H1 (cell line): ENCODE data around the gene POLA1. TPM values are rescaled to one million over a fixed set of nuclear protein-coding genes. Genes with fewer than 3 reads are reported as not detected.

Source experiments
- CTCF ChIA-PET: fragments of 300-600 bp; sonication (Branson Sonifier 250); formaldehyde crosslinking; loops from one replicate; lab custom pipeline; 2021; ENCODE audit not compliant: partially characterized antibody; lab: Charles Lee
- POLR2A ChIA-PET: fragments of 300-600 bp; sonication (Branson Sonifier 250); formaldehyde crosslinking; loops from one replicate; lab custom pipeline; 2021; ENCODE audit warnings: inconsistent platforms; ENCODE audit not compliant: partially characterized antibody; lab: Charles Lee
- DNase-seq, 2 experiments: peaks; one replicate each; pipeline versions ENCODE4 v3.0.0 to v3.0.0-alpha.2; 2010 to 2022; ENCODE audit warnings: low spot score in 2 of 2, low read depth in 1 of 2, mixed read lengths in 1 of 2
- FAIRE-seq: peaks from 2 replicates; lab custom pipeline; 2011; peaks lifted over from hg19 to GRCh38; lab: Jason Lieb, UNC
- H2AFZ ChIP-seq: 2 replicates; pipeline ENCODE4 v1.8.1; 2012; ENCODE audit warnings: low read length, inconsistent platforms
- H2AK5ac ChIP-seq: 2 replicates; pipeline ENCODE4 v1.6.1; 2013; ENCODE audit warnings: low read depth, low read length
- H2BK120ac ChIP-seq: replicated peaks from 2 replicates; pipeline ENCODE3; 2013; ENCODE audit warnings: low read depth, low read length, inconsistent platforms
- H2BK12ac ChIP-seq: 2 replicates; pipeline ENCODE4 v1.6.1; 2013; ENCODE audit warnings: low read depth, low read length
- H2BK15ac ChIP-seq: 2 replicates; pipeline ENCODE4 v1.6.1; 2013; ENCODE audit warnings: low read length
- H2BK20ac ChIP-seq: 2 replicates; pipeline ENCODE4 v1.6.1; 2013; ENCODE audit warnings: low read length
- H2BK5ac ChIP-seq: 2 replicates; pipeline ENCODE4 v1.6.1; 2013; ENCODE audit warnings: low read depth, low read length
- H3K14ac ChIP-seq: 2 replicates; pipeline ENCODE4 v1.6.1; 2013; ENCODE audit warnings: inconsistent platforms; ENCODE audit not compliant: insufficient read length
- H3K18ac ChIP-seq: 2 replicates; pipeline ENCODE4 v1.6.1; 2013; ENCODE audit warnings: low read length; ENCODE audit errors: extremely low read depth
- H3K23ac ChIP-seq: 2 replicates; pipeline ENCODE4 v1.6.1; 2013; ENCODE audit warnings: inconsistent platforms; ENCODE audit not compliant: insufficient read length
- H3K23me2 ChIP-seq: 2 replicates; pipeline ENCODE4 v1.6.1; 2013; ENCODE audit warnings: low read depth, low read length
- H3K27ac ChIP-seq: 2 replicates; pipeline ENCODE4 v1.6.1; 2011; ENCODE audit warnings: low read depth, low read length, inconsistent platforms
- H3K27me3 ChIP-seq, 4 experiments: replicated peaks in 1 of 4; 1 replicate in 1 of 4; 2 replicates in 3 of 4; pipeline versions ENCODE4 v1.6.1 to v1.8.1; 2011 to 2013; ENCODE audit warnings: low read length in 3 of 4, mild to moderate bottlenecking in 3 of 4, inconsistent platforms in 2 of 4, mixed read lengths in 2 of 4, moderate library complexity in 1 of 4; ENCODE audit not compliant: control insufficient read depth in 3 of 4, insufficient read depth in 3 of 4; ENCODE audit errors: extremely low read depth in 1 of 4
- H3K36me3 ChIP-seq, 4 experiments: 2 replicates each; pipeline versions ENCODE4 v1.6.1 to v1.8.1; 2011 to 2013; ENCODE audit warnings: mild to moderate bottlenecking in 4 of 4, low read length in 3 of 4, moderate library complexity in 2 of 4, control low read depth in 1 of 4, inconsistent platforms in 1 of 4; ENCODE audit not compliant: insufficient read depth in 4 of 4, control insufficient read depth in 2 of 4
- H3K4ac ChIP-seq: replicated peaks from 2 replicates; pipeline ENCODE3; 2013; ENCODE audit warnings: low read length, low read depth, mixed read lengths, inconsistent platforms; ENCODE audit not compliant: insufficient read length
- H3K4me1 ChIP-seq, 4 experiments: replicated peaks in 1 of 4; 1 replicate in 1 of 4; 2 replicates in 3 of 4; pipeline versions ENCODE4 v1.6.1 to v1.8.1; 2011 to 2013; ENCODE audit warnings: low read length in 3 of 4, inconsistent platforms in 2 of 4, mixed read lengths in 1 of 4; ENCODE audit not compliant: insufficient read depth in 4 of 4, control insufficient read depth in 3 of 4
- H3K4me2 ChIP-seq, 2 experiments: 2 replicates each; pipeline versions ENCODE4 v1.6.1 to v1.8.1; 2011 to 2013; ENCODE audit warnings: low read depth in 2 of 2, low read length in 2 of 2, control low read depth in 1 of 2, inconsistent platforms in 1 of 2, mild to moderate bottlenecking in 1 of 2; ENCODE audit not compliant: insufficient read depth in 1 of 2
- H3K4me3 ChIP-seq, 4 experiments: fragments of 200-600, 300-600 bp in 1 of 4; sonication (generic), shearing (Covaris generic), sonication (Bioruptor Twin) in 1 of 4; 2 replicates each; pipeline versions ENCODE4 v1.5.1 to v1.8.1; 2011 to 2016; ENCODE audit warnings: low read length in 4 of 4, low read depth in 3 of 4, control low read depth in 2 of 4, inconsistent platforms in 2 of 4, mild to moderate bottlenecking in 2 of 4, mixed read lengths in 1 of 4, moderate library complexity in 1 of 4; ENCODE audit not compliant: insufficient read depth in 2 of 4; ENCODE audit errors: extremely low read depth in 1 of 4
- H3K56ac ChIP-seq: replicated peaks from 2 replicates; pipeline ENCODE3; 2013; ENCODE audit warnings: low read depth, mild to moderate bottlenecking, mixed read lengths, low read length, inconsistent platforms; ENCODE audit not compliant: insufficient read length
- H3K79me1 ChIP-seq: 2 replicates; pipeline ENCODE4 v1.6.1; 2013; ENCODE audit warnings: low read depth, low read length, control low read depth
- H3K79me2 ChIP-seq, 2 experiments: 2 replicates each; pipeline versions ENCODE4 v1.6.1 to v1.8.1; 2012 to 2013; ENCODE audit warnings: low read length in 2 of 2, mild to moderate bottlenecking in 2 of 2, inconsistent platforms in 1 of 2; ENCODE audit not compliant: insufficient read depth in 2 of 2, control insufficient read depth in 1 of 2
- H3K9ac ChIP-seq, 4 experiments: replicated peaks in 1 of 4; 1 replicate in 1 of 4; 2 replicates in 3 of 4; pipeline versions ENCODE4 v1.6.1 to v1.8.1; 2011 to 2013; ENCODE audit warnings: low read depth in 3 of 4, low read length in 3 of 4, control low read depth in 2 of 4, mild to moderate bottlenecking in 2 of 4, moderate library complexity in 2 of 4, inconsistent platforms in 1 of 4; ENCODE audit errors: extremely low read depth in 1 of 4
- H3K9me3 ChIP-seq, 2 experiments: 2 replicates each; pipeline versions ENCODE4 v1.6.1 to v1.8.1; 2012 to 2013; ENCODE audit warnings: mild to moderate bottlenecking in 2 of 2, moderate library complexity in 2 of 2, control low read depth in 1 of 2, inconsistent platforms in 1 of 2, low read depth in 1 of 2, low read length in 1 of 2, mixed read lengths in 1 of 2; ENCODE audit not compliant: insufficient read depth in 2 of 2
- H4K20me1 ChIP-seq, 2 experiments: replicated peaks in 1 of 2; 2 replicates each; pipeline versions ENCODE3 to v1.8.1; 2011 to 2013; ENCODE audit warnings: inconsistent platforms in 2 of 2, low read length in 2 of 2, mild to moderate bottlenecking in 1 of 2; ENCODE audit not compliant: insufficient read depth in 2 of 2, control insufficient read depth in 1 of 2
- H4K5ac ChIP-seq: 2 replicates; pipeline ENCODE4 v1.6.1; 2013; ENCODE audit warnings: low read length, low read depth, mixed read lengths, inconsistent platforms; ENCODE audit not compliant: insufficient read length
- H4K8ac ChIP-seq: 2 replicates; pipeline ENCODE4 v1.8.0; 2013; ENCODE audit warnings: mild to moderate bottlenecking, moderate library complexity, low read length, inconsistent platforms; ENCODE audit not compliant: insufficient read depth; ENCODE audit errors: extremely low read depth
- H4K91ac ChIP-seq: replicated peaks from 2 replicates; pipeline ENCODE3; 2013; ENCODE audit warnings: low read length, mixed read lengths, inconsistent platforms; ENCODE audit not compliant: insufficient read length
- CTBP2 ChIP-seq: IDR thresholded peaks from 2 replicates; pipeline ENCODE4 v1.7.0; 2011; ENCODE audit warnings: borderline replicate concordance, mild to moderate bottlenecking, moderate library complexity, mixed read lengths, low read length; ENCODE audit not compliant: insufficient read depth, insufficient read length
- HDAC6 ChIP-seq: IDR thresholded peaks from one replicate; pipeline ENCODE4 v1.7.1; 2012; ENCODE audit warnings: low read depth, mild to moderate bottlenecking, inconsistent platforms, low read length, moderate library complexity
- KDM1A ChIP-seq: fragments of 200-600, 300-600 bp; sonication (generic); IDR thresholded peaks from 2 replicates; pipeline ENCODE4 v1.7.1; 2016; ENCODE audit warnings: mild to moderate bottlenecking, low read length, borderline replicate concordance
- KDM4A ChIP-seq: IDR thresholded peaks from one replicate; pipeline ENCODE4 v1.7.1; 2012; ENCODE audit warnings: low read depth, mild to moderate bottlenecking, moderate library complexity, low read length, inconsistent platforms; ENCODE audit not compliant: severe bottlenecking
- NRF1 ChIP-seq: IDR thresholded peaks from 2 replicates; pipeline ENCODE4 v1.6.1; 2011; ENCODE audit warnings: mild to moderate bottlenecking, low read depth, low read length, improper control_type of control experiment
- SAP30 ChIP-seq: fragments of 300-600 bp; sonication (generic); IDR thresholded peaks from 2 replicates; pipeline ENCODE4 v1.7.1; 2012; ENCODE audit warnings: low read length, moderate library complexity, mild to moderate bottlenecking, inconsistent platforms; ENCODE audit not compliant: insufficient read depth, insufficient replicate concordance
- SP2 ChIP-seq: IDR thresholded peaks from 2 replicates; pipeline ENCODE4 v1.6.1; 2012; ENCODE audit warnings: mild to moderate bottlenecking, low read length, inconsistent platforms
- SP4 ChIP-seq: IDR thresholded peaks from 2 replicates; pipeline ENCODE4 v1.6.1; 2012; ENCODE audit warnings: low read length, inconsistent platforms
- SRF ChIP-seq: IDR thresholded peaks from 2 replicates; pipeline ENCODE4 v1.6.1; 2011; ENCODE audit warnings: mild to moderate bottlenecking, low read depth, low read length, moderate library complexity
- ZNF274 ChIP-seq: IDR thresholded peaks from 2 replicates; pipeline ENCODE4 v1.7.0; 2012; ENCODE audit warnings: low read length, borderline replicate concordance; ENCODE audit errors: extremely low read depth
- WGBS, 2 experiments: shearing (Covaris generic) in 1 of 2; methylation state at CpG; one replicate each; pipeline versions ENCODE4 v1.1.6 to v1.1.7; 2013 to 2015; ENCODE audit warnings: low lambda C conversion rate in 2 of 2, mixed read lengths in 2 of 2, inconsistent platforms in 1 of 2, low coverage in 1 of 2, missing lambda C conversion rate in 1 of 2; ENCODE audit not compliant: insufficient replicate concordance in 2 of 2, insufficient coverage in 1 of 2, insufficient read length in 1 of 2; ENCODE audit errors: extremely low coverage in 1 of 2, missing lambda C conversion rate in 1 of 2; 5-methylcytosine and 5-hydroxymethylcytosine counted together
- polyA plus RNA-seq, 7 experiments: library from polyadenylated mRNA; depleted of rRNA in 3 of 7; stranded (reverse) in 5 of 7; unstranded in 2 of 7; fragments of >200 nt in 5 of 7; fragments of 200-250 nt in 2 of 7; gene quantifications; 1 replicate in 5 of 7; 2 replicates in 1 of 7; 4 replicates in 1 of 7; pipeline versions ENCODE4 v1.2.1 to v1.2.3, GENCODE V29; 2011 to 2013; ENCODE audit warnings: missing spikeins in 2 of 7, mixed read lengths in 2 of 7
- total RNA-seq: library from RNA; stranded (reverse); fragmentation: NEBNext Ultra II Directional; extraction: Animal tissue kit (Norgen Biotek cat#: 25700); gene quantifications from 2 replicates; pipeline ENCODE4 v1.2.1, GENCODE V29; 2021
- TF ChIP-seq, protein P1 (sequence below): IDR thresholded peaks from 2 replicates; pipeline ENCODE4 v1.6.1; 2012; ENCODE audit warnings: inconsistent platforms
- TF ChIP-seq, protein P2 (sequence below): IDR thresholded peaks from 2 replicates; pipeline ENCODE4 v1.6.1; 2012; ENCODE audit warnings: inconsistent platforms

POLA1 gene
- total and polyA plus RNA-seq, 2 of the 8 experiments (the other 6 are each of a cell fraction or from before 2014, with no cell fraction given) = 5.6 to 34.9 TPM

- no peak overlapping the region for H2BK5ac ChIP-seq
- ChIA-PET POLR2A (no interaction called here), CTCF (interaction anchor here (0.6 kb wide), 1 partner anchor 389 kb away, joined by 3 read pairs; no protein-coding TSS in a partner anchor)
- no peak overlapping the region for H3K18ac ChIP-seq
- H3K9ac ChIP-seq = no peak overlapping the region
- H3K4me1 ChIP-seq = no peaks in the 10 kb centered on the region
- H4K20me1 ChIP-seq = no peaks in the 10 kb centered on the region
- H3K79me1 ChIP-seq = no peaks in the 10 kb centered on the region
- no peak overlapping the region for H2AFZ ChIP-seq
- no peak overlapping the region for H4K5ac ChIP-seq
- DNase-seq = no peak
- no peak overlapping the region for H4K91ac ChIP-seq
- no peak overlapping the region for H3K56ac ChIP-seq
- no peak overlapping the region for H3K23ac ChIP-seq
- WGBS, 2 experiments = 89 to 100% methylated on average over 1 to 2 of the region's 2 CpGs
- no peak overlapping the region for H2AK5ac ChIP-seq
- no peaks in the 10 kb centered on the region for H3K79me2 ChIP-seq
- H3K4me2 ChIP-seq = no peak overlapping the region
- H3K27me3 ChIP-seq = no peaks in the 10 kb centered on the region
- H2BK20ac ChIP-seq = no peak overlapping the region
- H3K27ac ChIP-seq = no peak overlapping the region
- no peaks in the 10 kb centered on the region for H3K23me2 ChIP-seq
- FAIRE-seq = no peak
- H3K14ac ChIP-seq = no peak overlapping the region
- no peak overlapping the region for H2BK120ac ChIP-seq
- no peaks in the 10 kb centered on the region for H3K36me3 ChIP-seq
- H3K4me3 ChIP-seq = no peak overlapping the region
- H2BK15ac ChIP-seq = no peak overlapping the region
- H3K4ac ChIP-seq = no peak overlapping the region
- no peak overlapping the region for H2BK12ac ChIP-seq
- no peak overlapping the region for H4K8ac ChIP-seq
- no peaks in the 10 kb centered on the region for H3K9me3 ChIP-seq
- TF ChIP-seq, protein P1, sequence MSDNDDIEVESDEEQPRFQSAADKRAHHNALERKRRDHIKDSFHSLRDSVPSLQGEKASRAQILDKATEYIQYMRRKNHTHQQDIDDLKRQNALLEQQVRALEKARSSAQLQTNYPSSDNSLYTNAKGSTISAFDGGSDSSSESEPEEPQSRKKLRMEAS = no peak
- no peak for TF ChIP-seq SAP30
- no peak for TF ChIP-seq NRF1
- no peak for TF ChIP-seq SRF
- no peak for TF ChIP-seq CTBP2
- TF ChIP-seq ZNF274 = no peak
- TF ChIP-seq, protein P2, sequence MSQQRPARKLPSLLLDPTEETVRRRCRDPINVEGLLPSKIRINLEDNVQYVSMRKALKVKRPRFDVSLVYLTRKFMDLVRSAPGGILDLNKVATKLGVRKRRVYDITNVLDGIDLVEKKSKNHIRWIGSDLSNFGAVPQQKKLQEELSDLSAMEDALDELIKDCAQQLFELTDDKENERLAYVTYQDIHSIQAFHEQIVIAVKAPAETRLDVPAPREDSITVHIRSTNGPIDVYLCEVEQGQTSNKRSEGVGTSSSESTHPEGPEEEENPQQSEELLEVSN = no peak
- no peak for TF ChIP-seq KDM1A
- TF ChIP-seq HDAC6 = no peak
- TF ChIP-seq SP4 = no peak
- TF ChIP-seq SP2 = no peak
- TF ChIP-seq KDM4A = no peak
These were observed 9.7 kb upstream of the POLA1 start for GRCh38 chrX:24684048-24684447.
